K562 (cell line): Measurements from ENCODE around the gene CEND1. TPM values are rescaled to one million over a fixed set of nuclear protein-coding genes. Genes with fewer than 3 reads are reported as not detected.

Source experiments
- ERF ChIP-seq: fragments of 450-650 bp; formaldehyde crosslinking; IDR thresholded peaks from 2 replicates; pipeline ENCODE4 v1.4.0; 2020; ENCODE audit warnings: mild to moderate bottlenecking, mixed read lengths
- HBP1 ChIP-seq: fragments of 450-650 bp; formaldehyde crosslinking; IDR thresholded peaks from 2 replicates; pipeline ENCODE4 v1.4.0; 2022; ENCODE audit warnings: missing genetic modification characterization
- MAX ChIP-seq: sonication (generic); formaldehyde crosslinking; IDR thresholded peaks from 2 replicates; pipeline ENCODE4 v1.9.0; 2022; ENCODE audit warnings: mild to moderate bottlenecking, missing genetic modification reagents
- MYNN ChIP-seq, 2 experiments: sonication (generic); formaldehyde crosslinking in 1 of 2; IDR thresholded peaks; 2 replicates each; pipeline versions ENCODE4 v1.5.0 to v1.6.1; 2016 to 2020; ENCODE audit warnings: antibody characterized with exemption in 1 of 2, missing genetic modification reagents in 1 of 2
- NR0B1 ChIP-seq: fragments of 450-650 bp; IDR thresholded peaks from one replicate; pipeline ENCODE4 v1.6.1; 2018; ENCODE audit warnings: mild to moderate bottlenecking, moderate library complexity; ENCODE audit not compliant: partially characterized antibody
- NR2C1 ChIP-seq, 2 experiments: fragments of 450-650 bp; IDR thresholded peaks; 2 replicates each; pipeline ENCODE4 v1.6.1; 2017; ENCODE audit warnings: mild to moderate bottlenecking in 2 of 2, antibody characterized with exemption in 1 of 2, inconsistent platforms in 1 of 2, missing compliant biosample characterization in 1 of 2, missing genetic modification characterization in 1 of 2
- NR2C2 ChIP-seq, 2 experiments: fragments of 200-800 bp in 1 of 2; sonication (Bioruptor generic) in 1 of 2; sonication (generic) in 1 of 2; formaldehyde crosslinking in 1 of 2; IDR thresholded peaks; 2 replicates each; pipeline versions ENCODE4 v1.6.1 to v1.8.0; 2016 to 2022; ENCODE audit warnings: mild to moderate bottlenecking in 1 of 2, missing compliant biosample characterization in 1 of 2, missing genetic modification characterization in 1 of 2, missing genetic modification reagents in 1 of 2
- NRF1 ChIP-seq, 2 experiments: fragments of 450-650 bp; IDR thresholded peaks in 1 of 2; conservative IDR thresholded peaks in 1 of 2; 2 replicates each; pipeline ENCODE4 v1.6.1; 2014; ENCODE audit warnings: mild to moderate bottlenecking in 2 of 2
- RBFOX2 ChIP-seq: fragments of 200-400 bp; formaldehyde crosslinking; IDR thresholded peaks from 2 replicates; pipeline ENCODE4 v1.6.1; 2017; ENCODE audit warnings: low read depth, mild to moderate bottlenecking, low read length, moderate library complexity
- RBM17 ChIP-seq: fragments of 200-400 bp; formaldehyde crosslinking; IDR thresholded peaks from 2 replicates; pipeline ENCODE4 v1.6.1; 2017; ENCODE audit warnings: low read depth, mild to moderate bottlenecking, low read length, borderline replicate concordance
- RBM22 ChIP-seq: fragments of 200-400 bp; formaldehyde crosslinking; IDR thresholded peaks from 2 replicates; pipeline ENCODE4 v1.6.1; 2018; ENCODE audit warnings: low read length, low read depth; ENCODE audit not compliant: poor library complexity, severe bottlenecking
- SIN3A ChIP-seq, 2 experiments: fragments of 150-350 bp in 1 of 2; IDR thresholded peaks; 2 replicates each; pipeline ENCODE4 v1.6.1; 2011 to 2016; ENCODE audit warnings: borderline replicate concordance in 2 of 2, low read depth in 2 of 2, low read length in 2 of 2, mild to moderate bottlenecking in 2 of 2, moderate library complexity in 2 of 2; ENCODE audit not compliant: control insufficient read depth in 1 of 2
- STAG1 ChIP-seq: sonication (generic); formaldehyde crosslinking; IDR thresholded peaks from 2 replicates; pipeline ENCODE4 v1.5.0; 2020; ENCODE audit warnings: missing genetic modification reagents, borderline replicate concordance
- TCF7L2 ChIP-seq: fragments of 150-350 bp; IDR thresholded peaks from 2 replicates; pipeline ENCODE4 v1.6.1; 2016; ENCODE audit warnings: low read depth, mild to moderate bottlenecking, low read length, moderate library complexity
- TCFL5 ChIP-seq: fragments of 250-450 bp; sonication (Bioruptor Pico); conservative IDR thresholded peaks from 2 replicates; pipeline ENCODE4 v1.6.1; 2021; ENCODE audit warnings: mild to moderate bottlenecking, moderate library complexity, matching md5 sums
- TGIF2 ChIP-seq: sonication (generic); formaldehyde crosslinking; IDR thresholded peaks from 2 replicates; pipeline ENCODE4 v1.8.1; 2022; ENCODE audit warnings: mild to moderate bottlenecking, missing genetic modification reagents, moderate library complexity
- YBX1 ChIP-seq: fragments of 450-650 bp; IDR thresholded peaks from 2 replicates; pipeline ENCODE4 v1.7.1; 2016; ENCODE audit warnings: mild to moderate bottlenecking
- ZFP91 ChIP-seq: sonication (generic); formaldehyde crosslinking; IDR thresholded peaks from 2 replicates; pipeline ENCODE4 v1.8.0; 2022; ENCODE audit warnings: mild to moderate bottlenecking, missing genetic modification reagents
- ZNF12 ChIP-seq: sonication (generic); formaldehyde crosslinking; IDR thresholded peaks from 2 replicates; pipeline ENCODE4 v1.4.0; 2020; ENCODE audit warnings: mild to moderate bottlenecking, missing genetic modification reagents
- ZNF263 ChIP-seq: sonication (generic); formaldehyde crosslinking; IDR thresholded peaks from 2 replicates; pipeline ENCODE4 v1.8.0; 2022; ENCODE audit warnings: mild to moderate bottlenecking, missing genetic modification reagents, borderline replicate concordance
- ZNF75A ChIP-seq: fragments of 450-650 bp; formaldehyde crosslinking; IDR thresholded peaks from 2 replicates; pipeline ENCODE4 v1.4.0; 2020; ENCODE audit warnings: mild to moderate bottlenecking
- polyA plus RNA-seq, 8 experiments: library from polyadenylated mRNA; depleted of rRNA in 4 of 8; stranded (reverse) in 5 of 8; unstranded in 3 of 8; fragments of >200 nt; fragmentation: Nextera tagmentation in 2 of 8; fragmentation: Illumina TruSeq in 1 of 8; extraction: Ambion mirVana in 2 of 8; extraction: Trizol in 1 of 8; gene quantifications; 2 replicates each; pipeline versions ENCODE4 v1.2.1 to v1.2.3, GENCODE V29; 2011 to 2014; ENCODE audit warnings: inconsistent platforms in 1 of 8, missing spikeins in 1 of 8
- total RNA-seq, 7 experiments: library from RNA; depleted of rRNA in 6 of 7; stranded (reverse); fragments of >200 nt in 6 of 7; fragmentation: Illumina TruSeq in 2 of 7; extraction: Trizol in 2 of 7; gene quantifications; 2 replicates each; pipeline versions ENCODE4 v1.2.1 to v1.2.3, GENCODE V29; 2011 to 2021; ENCODE audit warnings: low replicate concordance in 1 of 7

The CEND1 gene
- total and polyA plus RNA-seq, 9 of the 15 experiments (the other 6 are each of a cell fraction or from before 2014, with no cell fraction given) = 0.13 to 0.18 (median 0.16) TPM; not detected in 6

GRCh38 chr11:819943-820649, 30.2 kb upstream of the CEND1 start (continued):
- TF ChIP-seq RBM17 = no peak
- no peak for TF ChIP-seq YBX1
- 0 out of 2 replicates have a peak, but pooled peaks have one; percentile 27 for TF ChIP-seq STAG1 (CRISPR knock-in tag)
- no peak for TF ChIP-seq ZNF12 (CRISPR knock-in tag)
- TF ChIP-seq HBP1 (CRISPR knock-in tag) = no peak
- TF ChIP-seq NR2C2 (CRISPR knock-in tag; IDR thresholded peaks at IDR 0.05) = no peak
- TF ChIP-seq NR2C2 (tag; IDR thresholded peaks at IDR 0.05) = peak; percentile 94
- no peak for TF ChIP-seq ZNF75A
- TF ChIP-seq MAX (CRISPR knock-in tag) = peak; percentile 18; the same call in 1 of the 2 replicates
- TF ChIP-seq RBM22 = peak; percentile 44
- TF ChIP-seq TGIF2 = 0 out of 2 replicates have a peak, but pooled peaks have one; percentile 31
- 0 out of 2 replicates have a peak, but pooled peaks have one; percentile 20 for TF ChIP-seq MYNN (IDR thresholded peaks at IDR 0.05)
- no peak for TF ChIP-seq MYNN (CRISPR knock-in tag; IDR thresholded peaks at IDR 0.05)
- TF ChIP-seq RBFOX2 = peak; percentile 66
- 0 out of 2 replicates have a peak, but pooled peaks have one; percentile 48 for TF ChIP-seq ERF (CRISPR knock-in tag)
- TF ChIP-seq TCF7L2 = no peak
- no peak for TF ChIP-seq TCFL5 (CRISPR knock-in tag)
- TF ChIP-seq NR0B1 = no peak
- TF ChIP-seq SIN3A (IDR thresholded peaks at IDR 0.05; ENCODE audit: borderline replicate concordance in 2 of 2, control insufficient read depth in 1 of 2, low read depth in 2 of 2, low read length in 2 of 2) = 0 out of 4 replicates have a peak, but pooled peaks of 1 of the 2 experiments have one; percentile 24
- 0 out of 2 replicates have a peak, but pooled peaks have one; percentile 1 for TF ChIP-seq ZNF263 (CRISPR knock-in tag)
- TF ChIP-seq NRF1 (conservative IDR thresholded peaks at IDR 0.05 in 1 of 2, IDR thresholded peaks at IDR 0.05 in 1 of 2) = peak in 1 of 2 experiments; percentile 35; a peak in 2 of 4 replicates
- TF ChIP-seq ZFP91 (CRISPR knock-in tag) = 0 out of 2 replicates have a peak, but pooled peaks have one; percentile 31
- TF ChIP-seq NR2C1 (IDR thresholded peaks at IDR 0.05) = peak; percentile 50; the same call in 1 of the 2 replicates
- TF ChIP-seq NR2C1 (tag; IDR thresholded peaks at IDR 0.05) = 0 out of 2 replicates have a peak, but pooled peaks have one; percentile 16
